HG03108 (cell line): Measurements from ENCODE around the gene KHSRP.
A peak's percentile ranks its signal among the peaks of the same experiment; 100 is the strongest.

ENCODE experiments used
- ATAC-seq: cut with Tn5 transposase; IDR thresholded peaks from one replicate; pipeline ENCODE4 v1.9.1; 2021; ENCODE audit warnings: moderate library complexity; ENCODE audit not compliant: unreplicated experiment

The KHSRP gene

GRCh38 chr19:6393074-6393982 is 31.3 kb downstream of the KHSRP start, which contains the start of gene GTF2F1:
Gene GTF2F1, minus strand, starts transcription at chr19:6393164. Its CDS starts 169 bp downstream, at chr19:6392995.
- ATAC-seq = peak; percentile 63

- ATAC-seq = no peak
Measured at GRCh38 chr19:6392221-6393073, 32.2 kb downstream of the KHSRP start.

GRCh38 chr19:6387372-6387771 is 37.2 kb downstream of the KHSRP start:
- no peak for ATAC-seq

GRCh38 chr19:6384381-6384780 is 40.2 kb downstream of the KHSRP start:
- ATAC-seq = no peak

- ATAC-seq = no peak
Measured at GRCh38 chr19:6383188-6383587, 41.4 kb downstream of the KHSRP start.

GRCh38 chr19:6381030-6381750 is 43.4 kb downstream of the KHSRP start:
- ATAC-seq = no peak

GRCh38 chr19:6379744-6380143 is 44.9 kb downstream of the KHSRP start:
- ATAC-seq = no peak

GRCh38 chr19:6378486-6378885 is 46.1 kb downstream of the KHSRP start:
- ATAC-seq = no peak

GRCh38 chr19:6378041-6378440 is 46.6 kb downstream of the KHSRP start:
- no peak for ATAC-seq

GRCh38 chr19:6376512-6377190 is 48.0 kb downstream of the KHSRP start:
- ATAC-seq = no peak

- ATAC-seq = no peak
Measured at GRCh38 chr19:6375411-6376010, 49.1 kb downstream of the KHSRP start, which contains the start of gene PSPN. Gene PSPN, minus strand, starts transcription at chr19:6375933. Its CDS starts 84 bp downstream, at chr19:6375849.

GRCh38 chr19:6374711-6375410 is 49.8 kb downstream of the KHSRP start:
- no peak for ATAC-seq

GRCh38 chr19:6374161-6374709 is 50.4 kb downstream of the KHSRP start:
- ATAC-seq = no peak

GRCh38 chr19:6373813-6374108 is 50.9 kb downstream of the KHSRP start:
- no peak for ATAC-seq

GRCh38 chr19:6373096-6373812 is 51.4 kb downstream of the KHSRP start:
- peak; percentile 46 for ATAC-seq

GRCh38 chr19:6372594-6373095 is 52.0 kb downstream of the KHSRP start, which contains the start of gene ALKBH7:
Gene ALKBH7, plus strand, starts transcription at chr19:6372794. Its CDS starts 27 bp downstream, at chr19:6372821.
- ATAC-seq = peak; percentile 74

GRCh38 chr19:6364353-6364752 is 60.3 kb downstream of the KHSRP start:
- ATAC-seq = no peak
